ENCODE results near the gene STAT1. TPM values are rescaled to one million over a fixed set of nuclear protein-coding genes. Genes with fewer than 3 reads are reported as not detected.

The STAT1 gene
- total RNA-seq, 1 experiment from 2014 or later, result 60.7 TPM

DNA sequence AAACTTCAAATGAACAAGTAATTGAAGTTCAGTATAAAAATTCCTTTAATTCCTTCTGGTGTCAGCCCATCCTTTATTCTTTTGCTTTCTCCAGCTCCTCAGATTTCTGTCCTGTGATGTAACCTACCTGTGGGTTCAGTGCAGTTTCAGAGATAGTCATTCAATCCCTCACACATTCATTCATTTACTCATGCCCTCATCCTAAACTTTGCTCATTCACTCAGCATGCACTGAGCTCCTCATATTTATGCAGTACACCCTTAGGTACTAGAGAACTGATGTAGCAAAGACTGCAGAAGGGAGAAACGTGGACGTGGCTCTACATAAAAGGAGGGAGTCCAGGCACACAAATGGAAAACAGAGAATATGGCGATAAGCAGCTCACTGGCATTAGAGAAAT lies 45.3 kb upstream of the STAT1 start:
- Histone ChIP-seq H3K9me3 (ENCODE audit: control insufficient read depth in 1 of 2, insufficient read depth in 1 of 2, low read depth in 1 of 2, low read length in 2 of 2) (no peaks in the 10 kb centered on the region), H3K4me1 (ENCODE audit: control insufficient read depth in 1 of 2, insufficient read depth in 2 of 2, low read length in 2 of 2) (no peaks in the 10 kb centered on the region), H4K20me1 (ENCODE audit: insufficient read depth) (no peaks in the 10 kb centered on the region), H3K36me3 (ENCODE audit: control insufficient read depth in 1 of 2, insufficient read depth in 2 of 2, low read length in 2 of 2) (no peaks in the 10 kb centered on the region), H3K4me3 (replicated peaks in 1 of 2; ENCODE audit: low read depth in 1 of 2, low read length in 2 of 2) (no peak overlapping the region), H3K9ac (ENCODE audit: low read length) (no peak overlapping the region), H3K4me2 (ENCODE audit: low read length) (no peak overlapping the region), H3K27ac (ENCODE audit: low read depth, low read length) (no peak overlapping the region), H3K79me2 (ENCODE audit: insufficient read depth, low read length) (no peaks in the 10 kb centered on the region), H3K9me2 (ENCODE audit: insufficient read depth) (no peaks in the 10 kb centered on the region), H3K27me3 (ENCODE audit: insufficient read depth, low read length) (no peaks in the 10 kb centered on the region), H2AFZ (ENCODE audit: low read depth, low read length, poor library complexity, severe bottlenecking) (no peak overlapping the region)
- ChIA-PET POLR2A (no interaction called here), CTCF (no interaction called here), RAD21 (ENCODE audit: low non-redundant PET in 1 of 2, low total read pairs in 2 of 2, uncharacterized antibody in 2 of 2, unreplicated experiment in 2 of 2) (no interaction called here)
- ATAC-seq, result no peak
- TF ChIP-seq YY1 (IDR thresholded peaks at IDR 0.05; ENCODE audit: extremely low read depth, insufficient replicate concordance, low read depth, low read length), result no peak
- no peak for TF ChIP-seq ZNF274 (IDR thresholded peaks at IDR 0.05; ENCODE audit: low read depth, low read length)
- TF ChIP-seq FOSL1 (IDR thresholded peaks at IDR 0.05; ENCODE audit: low read depth), result no peak
- TF ChIP-seq CBX3 (IDR thresholded peaks at IDR 0.05; ENCODE audit: low read depth), result no peak
- TF ChIP-seq, protein P1, sequence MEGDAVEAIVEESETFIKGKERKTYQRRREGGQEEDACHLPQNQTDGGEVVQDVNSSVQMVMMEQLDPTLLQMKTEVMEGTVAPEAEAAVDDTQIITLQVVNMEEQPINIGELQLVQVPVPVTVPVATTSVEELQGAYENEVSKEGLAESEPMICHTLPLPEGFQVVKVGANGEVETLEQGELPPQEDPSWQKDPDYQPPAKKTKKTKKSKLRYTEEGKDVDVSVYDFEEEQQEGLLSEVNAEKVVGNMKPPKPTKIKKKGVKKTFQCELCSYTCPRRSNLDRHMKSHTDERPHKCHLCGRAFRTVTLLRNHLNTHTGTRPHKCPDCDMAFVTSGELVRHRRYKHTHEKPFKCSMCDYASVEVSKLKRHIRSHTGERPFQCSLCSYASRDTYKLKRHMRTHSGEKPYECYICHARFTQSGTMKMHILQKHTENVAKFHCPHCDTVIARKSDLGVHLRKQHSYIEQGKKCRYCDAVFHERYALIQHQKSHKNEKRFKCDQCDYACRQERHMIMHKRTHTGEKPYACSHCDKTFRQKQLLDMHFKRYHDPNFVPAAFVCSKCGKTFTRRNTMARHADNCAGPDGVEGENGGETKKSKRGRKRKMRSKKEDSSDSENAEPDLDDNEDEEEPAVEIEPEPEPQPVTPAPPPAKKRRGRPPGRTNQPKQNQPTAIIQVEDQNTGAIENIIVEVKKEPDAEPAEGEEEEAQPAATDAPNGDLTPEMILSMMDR (IDR thresholded peaks at IDR 0.05 in 2 of 3, conservative IDR thresholded peaks at IDR 0.05 in 1 of 3; ENCODE audit: borderline replicate concordance in 1 of 3, insufficient read depth in 1 of 3, low read depth in 2 of 3, low read length in 2 of 3), result no peak
- TF ChIP-seq, protein P2, sequence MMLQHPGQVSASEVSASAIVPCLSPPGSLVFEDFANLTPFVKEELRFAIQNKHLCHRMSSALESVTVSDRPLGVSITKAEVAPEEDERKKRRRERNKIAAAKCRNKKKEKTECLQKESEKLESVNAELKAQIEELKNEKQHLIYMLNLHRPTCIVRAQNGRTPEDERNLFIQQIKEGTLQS (IDR thresholded peaks at IDR 0.05), result no peak
- no peak for TF ChIP-seq EZH2phosphoT487 (IDR thresholded peaks at IDR 0.05; ENCODE audit: borderline replicate concordance)
- TF ChIP-seq POLR2A (IDR thresholded peaks at IDR 0.05; ENCODE audit: borderline replicate concordance, extremely low read depth, insufficient read depth, insufficient read length), result no peak
- TF ChIP-seq SRF (IDR thresholded peaks at IDR 0.05; ENCODE audit: low read depth), result no peak
- no peak for TF ChIP-seq ZFX (IDR thresholded peaks at IDR 0.05)
- no peak for TF ChIP-seq SIN3A (IDR thresholded peaks at IDR 0.05; ENCODE audit: low read depth)
- TF ChIP-seq POLR2AphosphoS5 (IDR thresholded peaks at IDR 0.05; ENCODE audit: low read depth, low read length), result no peak
- intact Hi-C loops (cut with micrococcal nuclease), result no loop called here
- no peak for DNase-seq (ENCODE audit: low read depth, low spot score)
- BruUV-seq (replicated peaks), result no TSS peak

Measured in HCT116 (cell line).